ENCODE measurements around the gene CDC42BPG. TPM values are rescaled to one million over a fixed set of nuclear protein-coding genes. Genes with fewer than 3 reads are reported as not detected.

The CDC42BPG gene
- total RNA-seq, 1 experiment from 2014 or later = 21.6 TPM

GRCh38 chr11:64776425-64776824 is 68.0 kb downstream of the CDC42BPG start (continued):
- TF ChIP-seq ZNF512 (CRISPR knock-in tag; IDR thresholded peaks at IDR 0.05; ENCODE audit: borderline replicate concordance) (no peak), ZNF532 (CRISPR knock-in tag; IDR thresholded peaks at IDR 0.05; ENCODE audit: borderline replicate concordance) (no peak), ZNF121 (CRISPR knock-in tag; IDR thresholded peaks at IDR 0.05) (no peak), PREB (CRISPR knock-in tag; IDR thresholded peaks at IDR 0.05; ENCODE audit: borderline replicate concordance) (no peak), CDX4 (CRISPR knock-in tag; IDR thresholded peaks at IDR 0.05; ENCODE audit: borderline replicate concordance) (no peak), MXD4 (CRISPR knock-in tag; IDR thresholded peaks at IDR 0.05; ENCODE audit: borderline replicate concordance) (no peak), ZNF138 (CRISPR knock-in tag; conservative IDR thresholded peaks at IDR 0.05) (no peak), ZNF671 (CRISPR knock-in tag; IDR thresholded peaks at IDR 0.05) (no peak), EMX1 (CRISPR knock-in tag; IDR thresholded peaks at IDR 0.05) (no peak)

- Mint-ChIP-seq H3K27ac (no peak overlapping the region), H3K9me3 (no peaks in the 10 kb centered on the region), H3K4me3 (no peak overlapping the region), H3K27me3 (ENCODE audit: low read depth) (no peaks in the 10 kb centered on the region), H3K36me3 (peaks cover 82% of the 10 kb centered on the region), H3K4me1 (peaks cover 23% of the 10 kb centered on the region)
- CTCF ChIA-PET = no interaction called here
- POLR2A ChIA-PET = interaction anchor here (0.7 kb wide), 1 partner anchor 13 kb away, joined by 3 read pairs; no protein-coding TSS in a partner anchor
- DNase-seq (ENCODE audit: low spot score) (no peak), ATAC-seq (no peak)
- TF ChIP-seq NFE2L1 (CRISPR knock-in tag; IDR thresholded peaks at IDR 0.05) (no peak), ZNF281 (CRISPR knock-in tag; IDR thresholded peaks at IDR 0.05) (no peak), E2F1 (CRISPR knock-in tag; IDR thresholded peaks at IDR 0.05) (no peak), KAT7 (CRISPR knock-in tag; IDR thresholded peaks at IDR 0.05; ENCODE audit: borderline replicate concordance) (no peak), SOX15 (CRISPR knock-in tag; IDR thresholded peaks at IDR 0.05) (no peak), NFATC4 (CRISPR knock-in tag; IDR thresholded peaks at IDR 0.05) (no peak), ZBTB43 (CRISPR knock-in tag; IDR thresholded peaks at IDR 0.05) (no peak), NR2C2 (CRISPR knock-in tag; IDR thresholded peaks at IDR 0.05) (no peak), JAZF1 (CRISPR knock-in tag; IDR thresholded peaks at IDR 0.05) (no peak), MLX (CRISPR knock-in tag; IDR thresholded peaks at IDR 0.05) (no peak), NR3C1 (CRISPR knock-in tag; conservative IDR thresholded peaks at IDR 0.05; ENCODE audit: low read depth) (no peak), TEAD1 (CRISPR knock-in tag; IDR thresholded peaks at IDR 0.05) (no peak), ATF3 (CRISPR knock-in tag; conservative IDR thresholded peaks at IDR 0.05) (no peak), PREB (CRISPR knock-in tag; IDR thresholded peaks at IDR 0.05; ENCODE audit: borderline replicate concordance) (no peak)
Observed at GRCh38 chr11:64774144-64774543, 70.3 kb downstream of the CDC42BPG start.
